GM12864 (cell line): ENCODE results near the gene CARS2.
"Not testable (repeated sequence)": the region's sequence is repeated elsewhere in the genome, so short reads cannot be mapped to it uniquely, and the experiment has no call there.

Source experiments
- DNase-seq: peaks from one replicate; pipeline ENCODE4 v3.0.0-alpha.2; 2011; ENCODE audit warnings: low read depth
- H3K4me3 ChIP-seq: 2 replicates; pipeline ENCODE4 v1.5.1; 2011; ENCODE audit warnings: mild to moderate bottlenecking, low read depth, low read length, control low read depth
- CTCF ChIP-seq: IDR thresholded peaks from 2 replicates; pipeline ENCODE4 v1.5.1; 2011; ENCODE audit warnings: low read depth, mild to moderate bottlenecking, moderate library complexity, low read length, control low read depth, inconsistent platforms; ENCODE audit errors: missing control alignments

CARS2 gene

GRCh38 chr13:110680852-110681251, 25.1 kb downstream of the CARS2 start:
- DNase-seq = no peak
- peak; percentile 69 for TF ChIP-seq CTCF
- no peak overlapping the region for H3K4me3 ChIP-seq

GRCh38 chr13:110677731-110678545, 28.0 kb downstream of the CARS2 start:
- no peak for DNase-seq
- TF ChIP-seq CTCF = no peak
- no peak overlapping the region for H3K4me3 ChIP-seq

- peak; percentile 34 for DNase-seq
- TF ChIP-seq CTCF = peak; percentile 27
- H3K4me3 ChIP-seq = no peak overlapping the region; the same call in none of the 2 replicates
Measured at GRCh38 chr13:110676595-110677587, 29.0 kb downstream of the CARS2 start.

- H3K4me3 ChIP-seq, DNase-seq: not testable (repeated sequence)
Measured at GRCh38 chr13:110669814-110670213, 36.1 kb downstream of the CARS2 start.

GRCh38 chr13:110669036-110669435, 36.9 kb downstream of the CARS2 start:
- no peak for TF ChIP-seq CTCF
- no peak for DNase-seq

GRCh38 chr13:110666255-110666533, 39.7 kb downstream of the CARS2 start:
- TF ChIP-seq CTCF = no peak
- H3K4me3 ChIP-seq = no peak overlapping the region
- DNase-seq = no peak

More at GRCh38 chr13:110669036-110669435, 36.9 kb downstream of the CARS2 start:
- no peak overlapping the region for H3K4me3 ChIP-seq

- DNase-seq = no peak
- no peak for TF ChIP-seq CTCF
- H3K4me3 ChIP-seq = no peak overlapping the region
Measured at GRCh38 chr13:110665491-110666254, 40.2 kb downstream of the CARS2 start.
